Measurements from ENCODE around the gene CTPS2.
"Not testable (repeated sequence)": the region's sequence is repeated elsewhere in the genome, so short reads cannot be mapped to it uniquely, and the experiment has no call there.

CTPS2 gene

DNA sequence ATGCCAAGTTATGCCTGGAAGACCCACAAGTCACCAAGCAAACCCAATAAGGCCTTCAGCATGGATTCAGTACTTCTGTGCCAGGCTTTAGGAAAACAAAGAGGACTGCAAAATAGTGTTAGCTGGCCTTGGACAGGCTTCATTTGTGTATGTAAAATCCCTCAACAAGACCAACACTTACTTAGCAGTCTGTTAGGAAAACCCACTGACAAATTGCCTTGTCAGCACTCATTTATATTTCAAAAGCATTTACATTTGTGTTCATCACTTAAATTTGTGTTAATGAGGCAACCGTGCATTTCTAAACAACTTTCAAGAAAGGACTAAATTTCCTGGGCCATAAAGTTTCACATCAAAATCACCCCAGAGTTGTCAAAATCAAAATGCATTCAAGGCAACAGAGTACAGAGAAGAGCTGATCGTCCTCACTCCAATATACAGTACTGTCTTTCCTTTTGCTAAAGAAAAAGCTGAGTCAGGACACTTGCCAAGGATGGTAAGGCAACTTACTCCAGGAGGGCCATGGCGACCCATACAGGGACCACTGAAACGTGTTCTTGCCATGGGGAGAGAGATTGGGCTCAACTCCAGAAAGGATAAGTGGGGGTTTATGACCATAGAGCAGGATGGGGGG is 61.0 kb downstream of the CTPS2 start:
- DNase-seq: no peak

DNA sequence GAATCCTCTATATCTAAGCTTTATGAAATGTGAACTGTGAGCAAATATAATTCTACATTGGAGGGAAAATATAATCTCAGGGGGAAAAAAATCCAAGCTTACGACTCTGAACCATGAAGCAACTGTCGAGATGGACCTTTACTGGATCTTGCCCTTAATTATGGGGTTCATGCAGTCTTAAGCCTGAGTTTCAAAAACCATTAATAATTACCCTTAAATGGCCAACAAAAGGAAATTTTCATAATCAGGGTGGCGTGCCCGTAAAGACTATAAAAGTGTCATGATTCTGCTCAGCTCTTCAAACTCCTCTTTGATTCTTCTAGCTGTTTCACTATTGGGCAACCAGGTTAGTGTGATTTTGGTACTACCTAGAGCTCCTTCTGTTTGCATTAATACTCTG is 62.6 kb downstream of the CTPS2 start, which contains the start of gene S100G:
Gene S100G (plus strand): TSS at position 301 of the 400 bp plus-strand sequence. CDS start 849 bp downstream, outside the sequence.
- no peak for DNase-seq

DNA sequence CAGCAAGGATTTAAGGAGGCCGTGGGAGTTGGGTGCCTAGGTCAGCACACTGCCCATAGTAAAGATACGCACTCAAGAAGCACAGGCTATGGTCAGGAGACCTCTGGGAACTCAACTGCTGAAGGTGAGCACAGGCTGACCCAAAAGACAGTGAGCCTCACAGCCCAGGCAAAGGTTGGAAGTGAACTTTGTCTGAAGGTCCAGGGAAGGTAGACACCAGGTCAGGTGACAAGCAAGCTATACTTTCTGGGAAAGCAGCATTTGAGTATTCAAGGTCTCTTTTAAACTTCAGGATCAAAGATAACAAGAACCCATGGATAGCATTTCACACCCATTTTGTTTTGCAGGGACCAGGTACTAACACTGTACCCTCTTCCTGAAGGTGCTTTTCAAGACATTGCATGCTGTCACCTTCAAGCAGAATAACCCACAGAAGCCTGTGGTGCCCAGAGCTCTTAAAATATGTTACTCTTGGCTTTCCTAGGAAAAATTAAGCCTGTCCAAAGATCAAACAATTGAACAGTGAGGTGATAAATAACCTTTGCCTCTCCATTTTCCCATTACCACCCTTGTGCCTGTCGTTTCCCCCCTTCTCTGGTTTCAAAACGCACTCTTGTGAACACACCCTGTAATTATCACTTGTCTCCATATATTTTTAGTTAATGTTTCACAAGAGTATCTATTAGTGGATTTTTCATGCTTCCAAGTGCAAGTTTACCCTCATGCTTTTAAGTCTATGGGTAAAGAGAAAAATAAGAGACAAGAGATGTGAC is 65.9 kb downstream of the CTPS2 start:
- no peak for DNase-seq

DNA sequence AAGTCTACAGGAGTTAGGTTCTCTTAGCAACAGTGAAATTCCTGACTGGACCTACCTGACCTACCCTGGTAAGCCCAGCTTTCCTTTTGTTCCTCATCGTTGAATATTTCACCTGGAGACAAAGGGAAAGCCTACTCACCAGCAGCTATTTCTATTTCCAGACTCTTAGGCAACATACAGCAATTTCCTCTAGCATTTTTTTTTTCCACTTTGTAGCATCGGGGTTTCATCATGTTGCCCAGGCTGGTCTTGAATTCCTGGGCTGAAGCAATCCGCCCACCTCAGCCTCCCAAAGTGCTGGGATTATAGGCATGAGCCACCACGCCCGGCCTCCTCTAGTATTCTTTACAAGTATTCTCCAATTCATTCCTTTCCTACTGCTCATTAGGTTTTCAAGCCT is 69.3 kb downstream of the CTPS2 start:
- DNase-seq: no peak

DNA sequence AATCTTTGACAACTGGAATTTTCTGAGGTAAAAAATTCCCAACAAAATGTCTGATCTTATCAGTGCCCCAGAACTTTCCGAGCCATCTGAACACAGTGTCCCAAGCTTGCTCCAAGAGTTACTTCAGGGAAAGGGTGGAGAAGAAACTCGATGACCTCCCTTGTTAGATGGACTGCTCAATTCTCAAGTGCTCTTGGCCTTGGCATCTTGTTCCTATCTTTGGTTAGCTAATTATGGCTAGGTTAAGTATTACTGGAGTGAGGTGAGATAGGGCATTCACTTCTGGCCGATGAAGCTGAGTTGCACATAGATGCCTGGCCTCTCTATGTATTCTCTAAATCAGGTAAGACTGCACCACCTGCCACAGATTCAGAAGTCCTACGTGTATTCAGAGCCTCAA is 71.6 kb downstream of the CTPS2 start:
- no peak for DNase-seq

DNA sequence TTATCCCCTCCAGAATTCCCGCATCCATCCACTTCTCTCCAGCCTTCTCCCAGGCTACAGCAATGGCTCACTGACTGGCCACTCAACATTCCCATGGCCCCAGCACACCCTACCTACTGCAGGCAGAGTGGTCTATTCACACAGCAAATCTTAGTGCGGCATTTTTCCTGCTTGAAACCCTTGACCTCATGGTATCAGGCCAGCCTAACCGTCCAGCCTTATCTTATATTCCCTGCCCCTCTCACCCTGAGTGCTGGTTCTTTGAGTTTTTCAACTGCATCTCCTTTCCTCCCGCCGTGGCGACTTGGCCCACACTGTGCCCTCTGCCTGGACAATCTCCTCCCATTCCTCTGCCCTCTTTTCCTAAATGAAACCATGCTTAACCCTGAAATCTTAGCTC is 72.5 kb downstream of the CTPS2 start:
- no peak for DNase-seq

DNA sequence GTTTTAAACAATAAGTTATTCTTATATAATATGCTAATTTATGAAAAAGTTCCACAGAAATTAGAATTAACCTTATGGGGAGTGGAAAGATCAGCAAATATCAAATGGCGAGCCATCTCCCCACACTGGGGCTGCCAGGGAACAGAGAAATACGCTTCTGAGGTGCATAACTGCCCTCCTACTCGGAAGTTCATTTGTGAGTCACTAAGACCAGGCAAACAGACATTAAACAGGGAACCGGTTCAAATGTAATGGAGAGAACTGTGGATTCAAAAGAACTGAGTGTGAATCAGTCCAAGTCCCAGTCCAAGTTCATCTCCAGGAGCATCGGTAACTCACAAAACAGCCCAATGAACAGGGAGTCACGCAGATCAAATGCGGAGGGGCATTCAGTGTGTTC is 73.9 kb downstream of the CTPS2 start:
- no peak for DNase-seq

DNA sequence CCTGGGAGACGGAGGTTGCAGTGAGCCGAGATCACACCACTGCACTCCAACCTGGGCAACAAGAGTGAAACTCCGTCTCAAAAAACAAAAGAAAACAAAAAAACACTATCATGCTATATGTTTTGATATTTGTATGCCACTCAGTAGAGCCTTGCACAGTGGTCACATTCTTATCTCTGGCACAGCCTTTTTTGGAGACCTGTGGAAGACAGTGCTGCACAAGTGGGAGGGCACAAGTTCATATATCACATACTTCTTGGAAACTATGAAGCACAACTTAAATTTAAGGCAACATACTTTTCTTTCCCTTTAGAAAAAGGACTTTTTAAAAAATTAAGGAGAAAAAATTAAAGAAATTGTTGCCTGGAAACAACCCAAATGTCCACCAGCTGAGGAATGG is 76.9 kb downstream of the CTPS2 start:
- no peak for DNase-seq

DNA sequence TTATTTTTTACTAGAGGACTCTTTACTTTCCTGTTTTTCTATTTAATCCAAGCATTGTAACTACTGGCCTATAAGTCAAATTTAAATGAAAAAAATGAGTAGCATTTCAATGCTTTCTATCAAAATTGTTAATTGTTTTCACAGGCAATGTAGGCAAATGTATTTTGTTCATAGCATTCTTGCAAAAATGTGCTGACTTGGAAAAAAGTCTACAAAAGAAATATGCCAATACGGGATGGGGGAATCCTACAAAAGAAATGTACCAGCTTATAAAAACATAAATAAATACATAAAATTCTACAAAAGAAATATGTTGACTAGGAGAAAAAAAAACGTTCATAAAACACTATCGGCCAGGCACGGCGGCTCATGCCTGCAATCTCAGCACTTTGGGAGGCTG is 77.4 kb downstream of the CTPS2 start:
- no peak for DNase-seq

DNA sequence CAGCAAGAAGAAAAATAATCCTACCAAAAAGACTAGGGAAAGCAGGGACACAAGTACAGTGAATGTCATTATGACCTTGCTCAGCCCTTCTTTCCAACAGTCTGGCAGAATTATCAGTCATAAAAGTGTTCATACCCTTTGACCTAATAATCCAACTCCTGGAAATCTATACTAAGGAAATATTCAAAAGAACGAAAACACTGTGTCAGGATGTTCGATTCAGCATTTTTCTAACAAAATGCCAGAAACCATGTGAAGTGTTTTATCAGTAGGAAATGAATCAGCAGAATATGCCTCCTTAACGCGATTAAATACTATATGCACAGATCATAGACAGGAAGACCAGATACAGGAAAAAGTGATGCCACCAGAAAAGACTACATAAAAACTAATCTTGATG is 78.7 kb downstream of the CTPS2 start:
- no peak for DNase-seq

DNA sequence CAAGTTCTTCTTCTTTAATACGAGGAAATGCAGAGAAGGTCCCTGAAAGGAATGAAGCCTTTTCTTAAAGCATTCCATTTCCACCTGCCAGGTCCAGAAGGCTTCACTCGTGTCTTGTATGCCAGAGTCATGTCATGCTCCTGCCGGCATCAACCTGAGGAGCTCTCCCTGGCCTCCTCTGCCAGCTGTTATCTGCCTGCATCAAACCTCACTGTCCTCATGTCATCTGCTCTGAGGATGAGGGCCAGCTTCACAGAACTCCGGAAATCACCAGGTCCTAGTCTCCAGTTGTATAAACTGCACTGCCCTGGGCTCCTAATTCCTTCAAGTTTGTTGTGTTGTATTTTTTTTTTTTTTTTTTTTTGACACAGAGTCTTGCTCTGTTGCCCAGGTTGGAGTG is 82.6 kb downstream of the CTPS2 start:
- DNase-seq: no peak

DNA sequence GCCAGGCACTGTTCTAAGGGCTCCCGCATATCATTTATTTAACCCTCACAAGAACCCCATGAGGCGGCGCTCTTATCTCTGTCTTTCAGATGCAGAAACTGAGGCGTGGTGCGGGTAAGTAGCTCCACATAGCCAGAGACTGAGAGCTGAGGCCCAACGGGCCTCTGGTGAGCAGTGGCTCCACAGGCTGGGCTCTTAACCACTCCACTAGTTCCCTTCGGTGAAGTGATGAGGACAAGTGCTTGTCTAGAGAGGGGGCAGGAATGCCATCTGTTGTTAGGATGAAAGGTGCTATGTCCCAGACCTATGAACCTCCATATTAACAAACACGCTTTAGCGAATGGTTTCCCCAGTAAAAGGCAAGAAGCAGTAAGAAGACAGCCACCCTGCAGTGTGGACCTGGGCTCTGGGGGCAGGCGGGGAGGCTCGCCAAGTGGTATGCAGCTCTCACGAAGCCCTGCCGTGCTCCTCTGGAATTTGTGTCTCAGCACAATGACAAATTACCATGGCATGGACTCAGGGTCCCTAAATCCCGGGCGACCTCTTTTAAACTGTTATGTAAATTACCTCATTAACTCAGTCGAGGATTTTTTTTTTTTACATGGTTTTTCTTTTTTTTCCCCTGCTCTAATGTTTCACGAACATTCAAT is 83.4 kb downstream of the CTPS2 start:
- DNase-seq: no peak

DNA sequence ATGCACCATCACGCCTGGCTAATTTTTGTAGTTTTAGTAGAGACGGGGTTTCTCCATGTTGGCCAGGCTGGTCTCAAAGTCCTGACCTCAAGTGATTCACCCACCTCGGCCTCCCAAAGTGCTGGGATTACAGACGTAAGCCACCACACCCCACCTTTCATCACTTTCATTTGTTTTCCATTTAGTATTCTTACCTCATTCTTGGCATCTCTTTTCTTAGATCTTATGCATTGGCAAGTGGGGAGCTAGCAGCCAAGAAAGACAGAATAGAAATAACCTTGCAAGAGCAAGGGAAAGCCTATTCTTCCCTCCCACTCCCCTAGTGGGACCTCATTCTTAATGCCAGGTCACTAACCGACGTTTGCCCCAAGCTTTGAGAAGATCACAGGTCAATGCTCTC is 84.0 kb downstream of the CTPS2 start:
- not testable (repeated sequence) for DNase-seq

DNA sequence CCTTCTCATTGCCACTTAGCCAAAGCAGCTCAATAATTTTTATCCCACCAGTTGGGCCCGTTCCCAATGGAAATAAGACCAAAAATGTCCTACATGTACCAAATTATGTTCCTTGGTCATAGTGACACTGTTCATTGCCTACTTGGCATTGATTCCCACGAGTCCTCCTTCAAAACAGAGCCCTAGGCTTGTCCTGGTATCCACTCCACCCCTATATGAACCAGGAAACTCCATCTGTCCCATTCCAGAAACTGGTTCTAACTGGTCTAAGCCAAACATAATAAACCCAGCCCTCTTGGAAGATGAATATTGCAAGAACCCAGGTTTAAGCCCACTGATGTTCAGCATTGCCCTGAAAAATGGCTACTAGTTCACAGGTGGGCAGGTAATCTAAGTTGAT is 93.4 kb downstream of the CTPS2 start:
- DNase-seq: no peak

DNA sequence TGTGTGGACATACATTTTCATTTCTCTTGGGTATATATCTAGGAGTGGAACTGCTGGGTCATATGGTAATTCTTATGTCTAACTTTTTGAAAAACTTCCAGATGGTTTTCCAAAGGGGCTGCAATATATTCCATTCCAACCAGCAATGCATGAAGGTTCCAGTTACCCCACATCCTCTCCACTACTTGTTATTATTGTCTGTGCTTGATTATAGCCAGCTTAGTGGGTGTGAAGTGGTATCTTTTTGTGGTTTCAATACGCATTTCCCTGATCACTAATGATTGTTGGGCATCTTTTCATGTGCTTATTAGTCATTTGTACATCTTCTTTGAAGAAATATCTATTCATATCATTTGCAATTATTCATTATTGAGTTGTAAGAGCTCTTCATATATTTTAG is 94.0 kb downstream of the CTPS2 start:
- DNase-seq: no peak

DNA sequence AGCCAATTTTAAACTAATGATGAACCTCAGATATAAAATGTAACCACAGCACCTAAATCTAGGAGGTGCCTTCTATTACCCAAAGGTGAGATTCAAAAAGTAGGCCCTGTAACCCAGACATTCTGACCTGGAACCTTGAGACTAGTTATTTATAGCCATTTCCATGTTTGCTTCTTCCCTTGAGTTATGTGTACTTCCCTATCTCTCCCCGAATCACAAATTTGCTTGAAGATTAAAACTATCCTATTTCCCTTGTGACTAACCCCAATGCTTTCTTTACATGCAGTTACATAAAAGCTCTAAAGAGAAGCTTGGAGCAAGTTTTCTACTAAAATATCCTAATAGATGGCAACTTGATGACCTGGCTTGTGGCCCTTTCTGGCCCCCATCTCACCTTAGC is 95.1 kb downstream of the CTPS2 start:
- DNase-seq: no peak

DNA sequence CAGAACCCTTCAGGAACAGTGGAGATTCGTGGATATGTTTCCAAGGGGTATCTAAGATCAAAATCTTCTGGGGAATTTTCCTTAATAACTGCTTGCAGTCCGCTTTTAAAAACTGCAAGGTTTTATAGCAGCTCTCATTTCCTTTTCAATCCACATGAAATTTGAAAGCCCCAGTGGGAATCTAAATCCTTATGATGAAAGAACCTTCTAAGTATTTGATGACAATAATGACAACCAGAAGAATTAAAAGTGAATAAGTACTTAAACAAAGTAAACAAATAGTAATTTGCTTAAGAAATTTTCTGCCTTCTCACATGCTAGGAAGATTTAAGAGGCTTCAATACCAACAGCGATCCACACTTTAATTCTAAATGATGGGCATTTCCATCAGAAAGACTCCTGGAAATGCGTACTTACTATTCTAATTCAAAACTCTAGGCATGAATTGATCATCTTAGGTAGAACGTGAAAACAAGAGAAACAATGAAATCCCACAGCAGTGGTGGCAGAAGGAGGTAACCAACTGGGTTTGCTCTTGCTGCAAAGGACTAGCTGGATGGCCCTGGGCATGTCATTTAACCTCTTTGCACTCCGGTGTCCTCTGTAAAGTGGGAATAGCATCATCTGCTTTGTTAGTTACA is 100.1 kb downstream of the CTPS2 start:
- DNase-seq: no peak

DNA sequence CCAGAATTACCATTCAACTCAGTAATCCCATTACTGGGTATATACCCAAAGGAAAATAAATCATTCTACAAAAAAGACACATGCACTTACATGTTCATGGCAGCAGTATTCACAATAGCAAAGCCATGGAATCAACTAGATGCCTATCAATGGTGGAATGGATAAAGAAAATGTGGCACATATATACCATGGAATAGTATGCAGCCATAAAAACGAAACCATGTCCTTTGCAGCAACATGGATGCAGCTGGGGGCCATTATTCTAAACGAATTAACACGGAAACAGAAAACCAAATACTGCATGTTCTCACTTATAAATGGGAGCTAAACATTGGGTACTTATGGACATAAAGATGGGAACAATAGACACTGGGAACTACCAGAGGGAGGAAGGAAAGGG is 101.8 kb downstream of the CTPS2 start:
- DNase-seq: not testable (repeated sequence)

DNA sequence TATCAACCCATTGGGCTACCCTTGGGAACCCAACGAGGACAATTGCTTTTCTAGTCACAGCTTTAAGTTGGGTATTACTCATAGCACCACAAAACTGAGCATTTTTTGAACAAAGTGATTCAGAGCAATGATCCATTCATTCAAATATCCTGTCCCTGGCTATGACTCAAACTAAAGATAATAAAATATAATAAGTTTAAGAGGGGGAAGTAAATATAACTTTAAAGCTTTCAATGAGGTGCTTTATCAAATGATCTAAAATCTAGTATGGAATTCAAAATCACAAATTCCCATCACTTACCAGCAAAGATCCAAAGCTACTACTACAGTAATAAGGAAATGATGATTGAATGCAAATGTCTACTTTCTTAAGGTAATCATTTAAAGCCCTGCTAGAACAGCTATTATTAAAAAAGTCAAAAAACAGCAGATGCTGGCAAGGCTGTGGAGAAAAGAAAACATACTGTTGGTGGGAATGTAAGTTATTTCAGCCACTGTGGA is 102.3 kb downstream of the CTPS2 start:
- DNase-seq: no peak

DNA sequence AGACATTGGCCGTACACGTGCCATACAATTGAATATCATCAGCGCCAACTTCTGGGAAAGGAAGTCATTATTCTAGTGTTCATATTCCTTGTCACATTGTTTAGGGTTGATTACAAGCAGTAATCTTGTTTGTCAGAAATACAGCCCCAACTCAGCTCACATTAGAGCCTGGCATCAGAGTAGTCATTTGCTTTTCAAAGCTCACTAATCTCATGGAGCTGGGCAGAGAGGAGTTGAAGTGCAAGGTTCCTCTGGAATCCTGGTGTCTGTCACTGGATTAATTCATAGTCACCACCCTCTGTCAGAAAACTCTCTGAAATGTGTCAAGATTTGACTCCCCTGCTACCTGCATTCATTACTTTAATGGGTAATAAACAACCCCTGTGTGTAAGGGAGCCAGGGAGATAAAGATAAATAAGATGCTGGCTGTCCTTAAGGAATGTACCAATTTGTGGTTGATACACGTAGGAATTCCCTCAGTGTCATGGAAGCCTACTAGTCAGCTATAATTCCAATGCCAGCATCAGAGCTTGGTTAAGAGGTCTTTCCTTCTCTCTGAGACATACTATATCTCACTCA is 106.2 kb downstream of the CTPS2 start:
- DNase-seq: no peak

DNA sequence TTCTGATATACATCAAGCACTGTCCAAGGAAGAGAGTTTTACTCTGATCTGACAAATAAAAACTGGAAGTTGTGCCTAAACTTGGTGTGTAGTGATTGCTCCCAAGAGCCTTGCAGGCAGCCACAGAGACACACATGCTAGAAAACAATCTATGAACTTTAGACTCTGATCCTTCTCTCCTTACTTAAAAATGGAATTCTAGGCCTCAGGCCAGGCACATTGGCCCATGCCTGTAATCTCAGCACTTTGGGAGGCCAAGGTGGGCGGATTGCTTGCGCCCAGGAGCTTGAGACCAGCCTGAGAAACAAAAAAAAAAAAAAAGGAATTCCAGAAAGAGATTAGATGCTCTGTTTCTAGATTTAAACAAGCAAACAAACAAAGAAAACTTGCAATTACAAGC is 108.1 kb downstream of the CTPS2 start:
- no peak for DNase-seq

DNA sequence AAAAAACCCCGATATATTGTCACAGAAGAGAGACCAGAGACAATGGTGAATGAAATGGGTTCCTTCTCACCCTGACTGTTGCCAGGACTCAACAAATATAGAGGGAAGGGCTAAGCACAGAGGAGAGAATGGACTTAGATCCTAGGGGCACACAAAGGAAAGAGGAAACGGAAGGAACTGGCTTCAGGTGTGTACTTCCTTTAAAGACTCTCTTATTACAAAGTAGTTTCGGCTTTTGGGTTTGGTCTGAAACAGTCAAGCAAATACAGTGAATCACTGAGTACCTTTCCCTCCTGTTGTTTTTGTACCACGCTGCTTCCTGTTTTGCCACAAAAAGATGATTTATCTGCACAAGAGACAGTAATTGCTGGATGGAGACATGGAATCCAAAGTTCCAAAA is 108.6 kb downstream of the CTPS2 start:
- DNase-seq: no peak

DNA sequence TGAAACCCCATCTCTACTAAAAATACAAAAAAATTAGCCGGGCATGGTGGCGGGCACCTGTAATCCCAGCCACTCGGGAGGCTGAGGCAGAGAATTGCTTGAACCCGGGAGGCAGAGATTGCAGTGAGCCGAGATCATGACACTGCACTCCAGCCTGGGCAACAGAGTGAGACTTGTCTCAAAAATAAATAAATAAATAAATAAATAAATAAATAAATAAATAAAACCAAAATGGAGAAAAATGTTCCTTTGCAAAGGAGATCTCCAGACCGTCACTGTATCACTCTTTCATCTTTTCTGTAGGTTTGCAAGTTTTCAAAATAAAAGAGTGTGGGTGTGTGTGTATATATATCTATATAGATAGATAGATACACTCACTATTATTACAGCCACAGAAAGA is 109.2 kb downstream of the CTPS2 start:
- not testable (repeated sequence) for DNase-seq
